ENCODE results near the gene DPP6.

Gene DPP6

DNA sequence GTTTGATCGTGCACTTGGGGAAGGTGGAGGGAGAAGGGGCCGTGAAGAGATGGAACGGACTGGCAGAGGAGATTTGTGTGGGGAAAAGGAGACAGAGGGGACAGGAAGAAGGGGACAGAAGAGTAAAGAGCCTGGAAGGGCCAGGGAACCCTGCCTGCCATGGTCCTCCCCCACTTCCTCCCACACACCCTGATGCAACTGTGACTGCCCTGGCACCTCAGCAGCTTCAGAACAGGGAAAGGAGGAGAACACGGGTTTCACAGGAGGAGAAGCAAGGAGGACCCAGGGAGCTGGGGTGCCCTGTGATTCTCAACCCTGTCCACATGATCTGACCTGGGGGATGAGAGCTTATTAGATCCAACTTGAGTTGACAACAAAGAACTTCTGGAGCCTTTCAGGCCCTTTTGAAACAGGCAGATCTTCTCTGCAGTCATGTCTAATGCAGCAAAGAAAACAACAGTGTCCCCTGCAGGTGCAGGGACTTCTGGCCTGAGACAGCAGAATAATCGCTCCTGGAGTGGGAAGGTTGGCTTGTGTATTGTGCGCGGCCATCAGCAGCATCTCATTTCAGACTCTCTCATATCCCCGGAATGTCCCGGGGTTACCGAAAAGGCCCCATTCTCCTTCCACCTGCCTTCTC is 529.2 kb downstream of the DPP6 start:
- DNase-seq (ENCODE audit: extremely low read depth, low read depth) = no peak
- TF ChIP-seq, protein P1, sequence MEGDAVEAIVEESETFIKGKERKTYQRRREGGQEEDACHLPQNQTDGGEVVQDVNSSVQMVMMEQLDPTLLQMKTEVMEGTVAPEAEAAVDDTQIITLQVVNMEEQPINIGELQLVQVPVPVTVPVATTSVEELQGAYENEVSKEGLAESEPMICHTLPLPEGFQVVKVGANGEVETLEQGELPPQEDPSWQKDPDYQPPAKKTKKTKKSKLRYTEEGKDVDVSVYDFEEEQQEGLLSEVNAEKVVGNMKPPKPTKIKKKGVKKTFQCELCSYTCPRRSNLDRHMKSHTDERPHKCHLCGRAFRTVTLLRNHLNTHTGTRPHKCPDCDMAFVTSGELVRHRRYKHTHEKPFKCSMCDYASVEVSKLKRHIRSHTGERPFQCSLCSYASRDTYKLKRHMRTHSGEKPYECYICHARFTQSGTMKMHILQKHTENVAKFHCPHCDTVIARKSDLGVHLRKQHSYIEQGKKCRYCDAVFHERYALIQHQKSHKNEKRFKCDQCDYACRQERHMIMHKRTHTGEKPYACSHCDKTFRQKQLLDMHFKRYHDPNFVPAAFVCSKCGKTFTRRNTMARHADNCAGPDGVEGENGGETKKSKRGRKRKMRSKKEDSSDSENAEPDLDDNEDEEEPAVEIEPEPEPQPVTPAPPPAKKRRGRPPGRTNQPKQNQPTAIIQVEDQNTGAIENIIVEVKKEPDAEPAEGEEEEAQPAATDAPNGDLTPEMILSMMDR (IDR thresholded peaks at IDR 0.05; ENCODE audit: low read depth, low read length) = no peak

DNA sequence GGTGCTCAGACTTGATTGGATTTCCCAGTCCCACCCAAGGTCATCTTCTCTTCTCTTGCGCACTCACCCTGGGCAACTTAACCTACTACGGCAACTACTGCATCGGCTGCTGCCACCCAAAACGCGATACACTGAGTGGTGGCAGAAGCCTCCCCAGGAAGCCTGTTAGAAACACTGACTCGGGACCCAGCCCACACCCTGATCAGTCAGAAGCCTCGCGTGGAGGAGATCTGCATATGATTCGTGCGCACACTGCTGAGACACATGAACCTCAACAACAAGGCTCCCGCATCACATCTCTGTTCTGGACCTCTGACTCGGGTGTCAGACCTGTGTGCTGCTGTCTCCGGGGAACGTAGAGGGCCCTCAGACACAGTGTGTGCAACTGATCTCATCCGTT is 531.3 kb downstream of the DPP6 start:
- TF ChIP-seq, protein P1 (IDR thresholded peaks at IDR 0.05; ENCODE audit: low read depth, low read length) = no peak
- DNase-seq (ENCODE audit: extremely low read depth, low read depth) = no peak

DNA sequence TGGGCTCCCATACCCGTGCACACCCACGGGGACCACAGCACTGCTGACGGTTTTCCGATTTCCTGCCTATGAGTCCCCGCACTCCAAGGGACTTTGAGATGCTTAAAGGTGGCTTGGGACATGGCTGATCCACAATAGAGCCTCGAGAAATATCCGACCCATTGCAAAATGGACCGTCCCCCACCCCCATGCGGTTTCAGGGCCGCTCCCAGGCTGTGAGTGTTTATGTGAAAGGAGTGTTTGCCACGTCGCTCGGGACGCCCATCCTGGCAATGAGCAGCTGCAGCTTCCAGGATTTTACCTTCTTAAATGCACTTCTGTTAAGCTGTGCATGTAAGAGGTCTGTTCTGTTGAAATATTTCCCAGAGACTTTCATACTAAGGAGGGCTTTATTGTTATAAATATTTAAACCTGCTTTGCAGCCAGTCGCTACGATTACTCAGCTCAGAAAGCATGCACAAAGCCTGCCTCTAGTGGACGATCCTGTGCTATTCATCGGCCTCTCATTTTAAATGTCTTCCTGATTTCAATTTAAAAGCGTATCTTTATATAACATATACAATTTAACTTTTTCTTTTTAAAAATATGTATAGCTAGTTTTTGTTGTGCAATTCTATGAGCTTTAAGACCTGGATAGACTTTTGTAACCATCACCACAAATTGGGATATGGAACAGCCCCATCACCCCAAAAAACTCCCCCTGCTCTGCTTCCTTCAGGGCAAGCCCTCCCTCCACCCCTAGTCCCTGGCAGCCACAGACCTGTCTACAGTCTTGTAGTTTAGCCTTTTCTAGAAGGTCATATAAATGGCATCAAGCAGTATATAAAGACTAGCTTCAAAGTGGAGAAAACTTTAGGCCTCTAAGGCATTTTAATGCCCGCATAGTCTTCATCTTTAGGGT is 532.4 kb downstream of the DPP6 start:
- TF ChIP-seq, protein P1 (IDR thresholded peaks at IDR 0.05; ENCODE audit: low read depth, low read length) = no peak
- no peak for DNase-seq (ENCODE audit: extremely low read depth, low read depth)

DNA sequence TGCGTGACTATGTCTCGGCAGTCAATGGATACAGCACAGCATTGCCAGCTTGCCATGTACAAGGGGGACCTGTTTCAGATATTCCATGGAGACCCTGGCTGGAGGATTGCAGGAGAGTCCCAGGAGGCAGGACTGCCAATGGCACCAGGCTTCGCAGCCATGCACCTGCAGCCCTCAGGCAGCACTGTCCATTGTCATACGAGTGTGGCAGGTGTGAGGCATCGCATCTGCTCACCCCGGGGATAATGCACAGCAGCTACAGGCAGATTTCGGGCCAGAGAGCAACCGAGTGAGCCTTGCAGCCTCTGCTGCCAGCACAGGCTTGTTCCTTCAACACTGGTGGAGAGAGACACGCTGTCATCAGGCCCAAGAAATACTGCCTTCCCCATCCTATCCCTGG is 535.6 kb downstream of the DPP6 start:
- TF ChIP-seq, protein P1 (IDR thresholded peaks at IDR 0.05; ENCODE audit: low read depth, low read length) = no peak
- no peak for DNase-seq (ENCODE audit: extremely low read depth, low read depth)

DNA sequence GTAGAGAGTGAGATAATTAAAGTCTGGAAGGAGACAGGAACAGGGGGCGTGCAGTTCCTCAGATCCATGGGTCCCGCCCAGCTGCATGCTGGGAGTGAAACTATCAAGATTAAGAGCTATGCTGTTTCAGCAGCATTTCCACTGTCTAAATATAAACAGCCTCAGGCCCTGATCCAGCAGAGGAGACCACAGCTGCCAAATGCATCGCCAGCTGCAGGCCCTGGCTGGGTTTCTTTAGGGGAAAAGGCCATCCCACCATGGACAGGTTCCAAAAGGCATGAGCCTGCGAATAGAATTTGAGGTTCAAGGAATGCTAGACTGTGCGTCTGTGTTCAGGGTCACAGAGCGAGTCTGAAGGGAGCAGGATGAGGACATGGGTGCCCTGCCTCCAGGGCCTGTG is 539.3 kb downstream of the DPP6 start:
- DNase-seq (ENCODE audit: extremely low read depth, low read depth) = no peak
- TF ChIP-seq, protein P1 (IDR thresholded peaks at IDR 0.05; ENCODE audit: low read depth, low read length) = no peak

DNA sequence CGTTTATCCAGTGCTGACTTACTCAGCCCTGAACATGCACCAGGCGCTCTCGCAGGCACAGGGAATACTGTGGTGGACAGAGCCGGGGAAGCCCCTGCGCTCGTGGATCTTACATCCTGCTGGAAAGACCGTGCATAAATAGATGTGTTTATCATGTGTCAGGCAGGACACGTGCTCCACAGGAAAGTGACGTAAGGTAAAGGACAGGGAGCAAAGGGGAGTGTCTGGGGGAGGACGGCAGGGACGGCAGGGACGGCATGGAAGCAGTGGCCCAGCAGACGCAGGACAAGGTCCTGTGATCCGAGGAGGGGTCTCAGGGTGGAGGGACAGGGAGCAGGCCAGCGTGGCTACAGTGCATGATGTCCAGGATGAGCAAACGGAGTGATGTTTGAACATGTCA is 540.2 kb downstream of the DPP6 start:
- no peak for DNase-seq (ENCODE audit: extremely low read depth, low read depth)
- TF ChIP-seq, protein P1 (IDR thresholded peaks at IDR 0.05; ENCODE audit: low read depth, low read length) = no peak

DNA sequence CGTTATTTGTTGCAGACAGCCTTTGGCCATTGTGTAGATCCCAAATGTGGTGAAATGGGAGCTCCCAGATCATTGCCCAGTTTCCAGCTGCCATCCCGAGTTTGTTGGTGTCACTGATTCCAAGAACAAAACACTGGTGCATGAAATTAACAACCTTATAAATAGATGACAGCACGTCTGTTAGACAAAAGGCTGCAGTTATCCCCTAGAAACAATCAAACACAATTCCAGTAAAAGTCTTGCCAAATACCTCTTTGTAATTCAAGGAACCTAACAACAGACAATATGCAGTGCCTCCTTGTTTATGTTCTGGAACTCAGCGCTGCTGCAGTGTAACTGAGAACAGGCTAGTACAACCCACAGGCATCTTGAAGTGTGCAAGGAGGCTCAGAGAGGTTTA is 546.2 kb downstream of the DPP6 start:
- TF ChIP-seq, protein P1 (IDR thresholded peaks at IDR 0.05; ENCODE audit: low read depth, low read length) = no peak
- no peak for DNase-seq (ENCODE audit: extremely low read depth, low read depth)
